Inflammatory macrophage (primary cell): ENCODE data around the gene CERS6.

Experiments used
- DNase-seq, 2 donors: peaks; one replicate each; pipeline ENCODE4 v3.0.0-alpha.2; 2020 to 2022

Gene CERS6

GRCh38 chr2:168679081-168679480 is 223.0 kb downstream of the CERS6 start:
- DNase-seq, result no peak

- DNase-seq, result no peak
Observed at GRCh38 chr2:168679741-168680310, 223.8 kb downstream of the CERS6 start.

GRCh38 chr2:168683996-168684395 is 227.9 kb downstream of the CERS6 start:
- DNase-seq, result no peak

GRCh38 chr2:168684921-168685599 is 229.0 kb downstream of the CERS6 start:
- DNase-seq, result no peak

- peak; percentile 83 to 86 for DNase-seq
Observed at GRCh38 chr2:168685600-168686451, 229.8 kb downstream of the CERS6 start.

GRCh38 chr2:168686452-168687191 is 230.6 kb downstream of the CERS6 start:
- no peak for DNase-seq

GRCh38 chr2:168687314-168687713 is 231.2 kb downstream of the CERS6 start:
- peak; percentile 13 to 28 for DNase-seq

- DNase-seq, result no peak
Observed at GRCh38 chr2:168690381-168690885, 234.4 kb downstream of the CERS6 start.

- DNase-seq, result no peak
Observed at GRCh38 chr2:168691221-168691620, 235.1 kb downstream of the CERS6 start.

GRCh38 chr2:168692132-168692744 is 236.2 kb downstream of the CERS6 start:
- DNase-seq, result no peak

GRCh38 chr2:168694173-168694572 is 238.1 kb downstream of the CERS6 start:
- no peak for DNase-seq

- DNase-seq, result no peak
Observed at GRCh38 chr2:168694866-168695265, 238.8 kb downstream of the CERS6 start.

- no peak for DNase-seq
Observed at GRCh38 chr2:168697668-168698121, 241.6 kb downstream of the CERS6 start.

GRCh38 chr2:168698969-168699368 is 242.9 kb downstream of the CERS6 start:
- no peak for DNase-seq

GRCh38 chr2:168699844-168700417 is 243.9 kb downstream of the CERS6 start:
- no peak for DNase-seq

- DNase-seq, result no peak
Observed at GRCh38 chr2:168700615-168701245, 244.7 kb downstream of the CERS6 start.

- DNase-seq, result no peak
Observed at GRCh38 chr2:168702579-168702978, 246.5 kb downstream of the CERS6 start.

GRCh38 chr2:168703926-168704325 is 247.9 kb downstream of the CERS6 start:
- no peak for DNase-seq

- peak in 1 of 2 donors; percentile 12 for DNase-seq
Observed at GRCh38 chr2:168705534-168706470, 249.7 kb downstream of the CERS6 start.

- no peak for DNase-seq
Observed at GRCh38 chr2:168706806-168707205, 250.7 kb downstream of the CERS6 start.
